Smooth muscle cell of the brain vasculature (primary cell): ENCODE measurements around the gene XRCC4.
A peak's percentile ranks its signal among the peaks of the same experiment; 100 is the strongest.
"Not testable (repeated sequence)": the region's sequence is repeated elsewhere in the genome, so short reads cannot be mapped to it uniquely, and the experiment has no call there.

ENCODE experiments used
- DNase-seq: peaks from one replicate; pipeline ENCODE4 v3.0.0-alpha.2; 2012; ENCODE audit warnings: low read depth, low spot score

XRCC4 gene

GRCh38 chr5:83177803-83178202 is 100.5 kb downstream of the XRCC4 start:
- DNase-seq, result no peak

GRCh38 chr5:83179966-83180365 is 102.6 kb downstream of the XRCC4 start:
- no peak for DNase-seq

DNA sequence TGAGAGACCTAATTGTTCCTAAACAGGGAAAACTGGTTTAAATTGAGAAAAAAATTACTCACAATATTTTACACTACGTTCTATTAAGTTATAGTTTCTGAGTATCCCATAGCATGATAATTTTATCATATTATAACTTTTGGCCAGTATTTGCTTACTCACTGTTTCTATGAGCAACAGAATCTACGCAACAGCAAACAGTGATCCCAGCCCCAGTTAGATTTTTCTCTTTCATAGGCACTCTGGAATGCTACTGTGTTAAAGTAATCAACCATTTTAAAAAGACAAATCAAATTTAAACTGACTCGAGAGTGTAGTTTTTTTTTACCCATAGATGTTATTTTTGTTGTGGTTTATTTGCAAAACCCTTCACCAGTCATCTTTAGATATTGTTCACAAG is 107.2 kb downstream of the XRCC4 start:
- no peak for DNase-seq

- DNase-seq, result no peak
Measured at GRCh38 chr5:83192947-83193346, 115.6 kb downstream of the XRCC4 start.

DNA sequence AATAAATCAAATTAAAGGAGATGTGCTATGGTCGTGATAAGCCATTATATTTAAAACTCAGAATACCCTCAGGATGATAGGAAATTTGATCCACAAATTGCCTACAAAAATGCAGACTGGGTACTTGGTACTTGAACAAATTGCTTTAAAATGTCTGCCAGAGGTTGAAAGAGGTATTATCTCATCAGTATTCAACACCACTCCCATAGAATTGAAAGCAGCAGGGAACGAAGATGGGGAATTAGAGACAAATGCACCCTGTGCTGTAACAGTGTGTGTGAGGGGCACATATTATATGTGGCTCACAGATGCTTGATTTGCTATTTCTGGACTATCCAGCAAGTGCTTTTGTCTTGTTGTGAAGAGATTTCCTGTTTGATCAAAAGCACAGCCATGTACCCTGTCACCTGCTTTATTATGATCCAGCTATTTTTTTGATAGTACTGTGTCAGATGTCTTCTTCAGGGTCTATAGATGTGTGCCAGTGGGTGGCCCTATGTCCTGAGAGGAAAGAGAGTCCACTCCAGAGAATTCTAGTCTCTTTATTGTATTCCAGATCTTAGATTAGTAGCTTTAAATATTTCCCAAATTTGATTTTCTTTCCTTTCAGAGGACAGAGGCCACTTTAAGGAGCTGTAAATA is 120.1 kb downstream of the XRCC4 start:
- DNase-seq, result no peak

GRCh38 chr5:83199126-83199525 is 121.8 kb downstream of the XRCC4 start:
- DNase-seq, result no peak

DNA sequence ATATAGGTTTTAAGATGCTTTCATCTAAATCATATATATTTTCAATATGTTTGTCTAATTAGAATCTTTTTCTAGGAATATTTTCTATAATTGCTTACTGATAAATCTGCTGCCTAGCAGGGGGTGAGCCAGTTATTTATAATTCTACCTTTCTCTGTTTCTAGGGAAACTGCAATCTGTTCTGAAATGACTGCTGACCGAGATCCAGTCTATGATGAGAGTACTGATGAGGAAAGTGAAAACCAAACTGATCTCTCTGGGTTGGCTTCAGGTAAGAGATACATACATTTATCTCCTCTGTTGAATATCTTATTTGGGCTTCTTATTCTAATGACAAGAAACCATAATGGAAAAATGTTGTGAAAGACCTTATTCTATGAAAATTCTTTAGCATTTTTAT is 127.3 kb downstream of the XRCC4 start:
- no peak for DNase-seq

GRCh38 chr5:83209963-83210362 is 132.6 kb downstream of the XRCC4 start:
- DNase-seq, result no peak

DNA sequence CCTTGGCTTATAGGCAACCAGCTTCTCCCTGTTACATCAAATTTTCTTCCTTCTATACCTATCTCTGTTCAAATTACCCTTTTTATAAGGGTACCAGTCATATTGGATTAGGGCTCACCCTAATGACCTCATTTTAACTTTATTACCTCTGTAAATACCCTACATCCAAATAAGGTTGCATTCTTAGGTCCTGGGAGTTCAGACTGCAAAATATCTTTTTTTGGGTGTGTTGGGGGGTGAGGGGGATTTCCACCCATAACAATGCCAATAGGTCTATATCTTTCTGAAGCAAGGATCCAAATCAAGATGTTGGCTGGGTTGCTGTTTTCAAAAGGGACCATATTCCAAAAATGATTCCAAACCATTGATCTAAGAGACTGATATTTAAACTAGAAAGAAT is 141.7 kb downstream of the XRCC4 start:
- no peak for DNase-seq

DNA sequence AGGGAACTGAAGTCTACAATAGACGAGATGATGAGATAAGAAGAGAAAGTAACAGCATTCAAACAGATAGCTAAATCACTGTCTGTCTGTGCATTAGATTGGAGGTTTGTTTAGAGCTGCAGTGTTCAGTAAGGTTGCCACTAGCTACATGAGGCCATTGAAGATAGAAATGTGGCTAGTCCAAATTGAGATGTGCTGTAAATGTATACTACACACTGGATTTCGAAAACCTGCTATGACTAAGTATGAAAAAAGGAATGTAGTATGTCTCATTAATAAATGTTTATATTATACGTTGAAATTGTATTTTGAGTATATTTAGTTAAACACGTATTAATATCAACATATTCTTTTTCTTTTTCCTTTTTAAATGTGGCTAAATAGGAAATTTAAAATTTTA is 142.1 kb downstream of the XRCC4 start:
- no peak for DNase-seq

DNA sequence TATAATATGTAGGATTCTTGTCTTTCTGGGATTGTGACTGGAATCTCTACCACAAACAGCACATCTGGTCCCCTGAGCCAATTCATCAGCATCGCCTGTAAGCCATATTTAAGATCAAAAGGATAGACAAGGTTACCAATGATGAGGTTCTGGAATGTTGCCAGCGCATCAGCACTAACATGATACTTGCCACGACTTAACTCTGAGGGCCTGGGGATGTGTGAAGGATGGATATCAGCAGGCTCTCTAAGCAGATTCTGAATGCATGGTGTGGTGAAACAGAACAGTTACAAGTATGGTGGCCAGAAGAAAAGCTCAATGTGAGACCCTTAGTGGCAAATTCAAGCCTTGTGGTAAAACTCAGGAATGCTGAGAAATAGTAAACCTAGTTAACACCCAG is 143.0 kb downstream of the XRCC4 start:
- no peak for DNase-seq

GRCh38 chr5:83222906-83223305 is 145.6 kb downstream of the XRCC4 start:
- no peak for DNase-seq

DNA sequence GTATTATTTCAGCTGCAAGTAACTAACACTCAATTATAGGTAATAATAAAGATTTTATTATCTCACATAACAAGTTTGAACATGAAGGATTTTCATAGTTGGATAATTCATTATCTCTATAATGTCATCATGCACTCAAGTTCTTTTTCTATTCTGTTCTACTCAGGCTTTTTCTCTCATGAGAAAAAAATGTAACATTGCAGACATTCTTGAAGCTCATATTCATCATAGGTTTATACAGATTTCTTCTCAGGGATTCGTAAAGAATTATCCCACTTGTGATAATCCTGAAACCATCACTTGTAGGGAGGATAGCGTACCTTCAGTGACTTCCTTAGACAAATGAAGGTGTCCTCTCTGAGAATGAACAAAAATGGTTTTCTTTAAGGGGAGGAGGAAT is 150.3 kb downstream of the XRCC4 start:
- no peak for DNase-seq

GRCh38 chr5:83230511-83230910 is 153.2 kb downstream of the XRCC4 start:
- DNase-seq, result no peak

GRCh38 chr5:83244516-83244915 is 167.2 kb downstream of the XRCC4 start:
- no peak for DNase-seq

DNA sequence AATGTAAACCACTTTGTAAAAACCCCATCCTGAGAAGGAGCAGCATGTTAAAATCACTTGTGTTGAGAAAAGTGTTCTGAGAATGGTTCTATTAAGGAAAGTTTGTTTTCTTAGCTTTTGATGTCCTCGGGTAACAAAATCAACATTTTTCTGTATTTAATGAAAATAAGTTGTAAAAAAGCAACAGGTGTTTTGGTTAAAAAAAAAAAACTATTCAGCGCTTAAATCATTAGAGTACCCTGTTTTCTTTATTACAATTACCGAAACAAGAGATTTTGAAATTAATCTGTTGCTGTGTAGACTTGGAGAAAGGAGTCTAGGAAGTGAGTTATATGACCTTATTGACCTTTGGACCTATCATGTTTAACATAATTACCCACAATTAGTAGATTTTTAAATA is 167.7 kb downstream of the XRCC4 start:
- no peak for DNase-seq

GRCh38 chr5:83246071-83246470 is 168.7 kb downstream of the XRCC4 start:
- peak; percentile 17 for DNase-seq

GRCh38 chr5:83249156-83249555 is 171.8 kb downstream of the XRCC4 start:
- no peak for DNase-seq

DNA sequence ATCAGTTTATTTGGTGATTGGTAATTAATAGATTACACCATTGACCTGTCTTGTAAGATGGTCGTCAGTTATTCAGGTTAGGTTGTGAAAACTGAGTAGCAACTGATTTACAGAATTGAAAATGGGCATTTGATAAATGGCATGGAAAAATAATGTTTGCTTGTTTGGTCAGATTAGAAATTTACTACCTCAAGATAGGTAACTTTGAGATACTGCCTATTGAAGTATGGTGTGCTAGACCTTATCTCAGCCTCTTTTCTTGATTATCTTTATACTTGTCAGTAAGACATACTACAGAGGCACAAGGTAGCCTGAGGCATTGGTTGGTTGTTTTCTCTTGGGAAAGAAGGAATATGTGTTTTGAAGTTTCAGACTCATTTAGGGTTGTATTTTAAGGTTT is 174.5 kb downstream of the XRCC4 start:
- no peak for DNase-seq

DNA sequence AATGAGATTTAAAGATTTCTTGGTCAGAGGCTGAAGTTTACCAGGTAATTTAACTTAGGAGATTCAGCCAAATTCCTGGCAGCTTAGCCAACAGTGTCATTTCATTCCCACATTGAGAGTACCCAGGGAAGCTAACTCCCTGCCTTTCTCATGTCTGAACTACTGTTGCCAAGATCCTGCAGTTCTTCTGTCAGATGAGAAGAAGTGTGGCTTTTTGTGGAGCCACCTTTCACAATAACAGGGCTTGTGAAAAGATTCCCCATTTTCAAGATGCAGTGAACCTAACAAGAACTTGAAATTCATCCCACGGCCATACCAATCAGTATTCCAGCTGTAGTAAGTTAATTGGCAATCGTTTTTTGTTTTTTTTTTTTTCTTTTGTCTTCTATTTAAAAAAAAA is 176.4 kb downstream of the XRCC4 start:
- DNase-seq, result no peak

GRCh38 chr5:83255268-83255667 is 177.9 kb downstream of the XRCC4 start:
- DNase-seq, result no peak

DNA sequence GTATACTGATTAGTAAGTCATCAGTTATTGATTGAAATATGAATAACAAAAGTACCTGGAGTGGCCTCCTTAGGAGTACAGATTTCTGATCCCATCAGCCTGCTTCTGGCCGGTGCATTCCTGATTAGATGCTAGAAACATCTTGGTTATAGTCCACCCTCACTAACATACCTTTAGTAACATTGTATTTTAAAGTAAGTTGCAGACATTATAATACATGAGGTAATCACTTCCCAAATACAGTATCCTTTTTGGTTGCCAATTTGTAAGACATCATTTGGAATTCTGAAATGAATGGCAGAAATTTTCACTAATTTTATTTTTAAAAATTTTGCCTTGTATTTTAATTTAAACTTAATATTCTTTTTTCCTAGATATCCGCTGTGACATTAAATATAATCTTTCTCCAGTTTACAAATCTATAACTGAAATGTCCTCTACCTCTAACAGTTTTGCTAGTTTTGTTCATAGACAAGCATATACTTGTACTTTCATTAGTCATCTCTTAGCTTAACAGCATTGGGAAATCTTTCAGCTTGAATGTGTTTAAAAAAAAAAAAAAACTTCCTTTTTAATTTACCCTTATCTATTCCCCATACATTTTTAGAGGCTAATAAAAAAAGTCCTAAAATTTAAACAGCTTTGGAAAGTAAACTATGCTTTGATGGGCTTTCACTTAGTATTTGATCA is 178.9 kb downstream of the XRCC4 start:
- no peak for DNase-seq

DNA sequence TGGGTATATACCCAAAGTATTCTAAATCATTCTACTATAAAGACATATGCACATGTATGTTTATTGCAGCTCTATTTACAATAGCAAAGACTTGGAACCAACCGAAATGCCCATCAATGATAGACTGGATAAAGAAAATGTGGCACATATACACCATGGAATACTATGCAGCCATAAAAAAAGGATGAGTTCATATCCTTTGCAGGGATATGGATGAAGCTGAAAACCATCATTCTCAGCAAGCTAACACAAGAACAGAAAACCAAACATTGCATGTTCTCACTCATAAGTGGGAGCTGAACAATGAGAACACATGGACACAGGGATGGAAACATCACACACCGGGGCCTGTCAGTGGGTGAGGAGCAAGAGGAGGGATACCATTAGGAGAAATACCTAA is 180.3 kb downstream of the XRCC4 start:
- DNase-seq, result not testable (repeated sequence)

DNA sequence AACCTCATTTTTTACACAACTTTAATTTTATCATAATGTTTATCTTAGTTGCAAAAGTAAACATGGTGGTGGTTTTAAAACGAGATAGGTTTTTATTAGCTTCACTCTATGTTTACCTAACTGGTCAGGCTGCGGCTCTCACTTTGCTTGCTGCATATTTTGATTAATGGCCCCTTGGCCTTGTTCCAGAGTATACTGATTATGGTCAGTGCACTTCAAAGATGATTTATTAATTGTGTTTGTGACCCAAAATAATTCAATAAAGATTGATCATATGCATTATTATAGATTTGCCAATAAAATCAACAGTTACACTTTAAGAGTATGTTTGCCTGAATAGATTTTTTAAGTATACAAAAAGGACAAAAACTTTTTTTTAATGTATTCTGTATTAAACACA is 188.0 kb downstream of the XRCC4 start:
- peak; percentile 28 for DNase-seq
